ENCODE measurements around the gene MAN1A2.
A peak's percentile ranks its signal among the peaks of the same experiment; 100 is the strongest.

MAN1A2 gene

DNA sequence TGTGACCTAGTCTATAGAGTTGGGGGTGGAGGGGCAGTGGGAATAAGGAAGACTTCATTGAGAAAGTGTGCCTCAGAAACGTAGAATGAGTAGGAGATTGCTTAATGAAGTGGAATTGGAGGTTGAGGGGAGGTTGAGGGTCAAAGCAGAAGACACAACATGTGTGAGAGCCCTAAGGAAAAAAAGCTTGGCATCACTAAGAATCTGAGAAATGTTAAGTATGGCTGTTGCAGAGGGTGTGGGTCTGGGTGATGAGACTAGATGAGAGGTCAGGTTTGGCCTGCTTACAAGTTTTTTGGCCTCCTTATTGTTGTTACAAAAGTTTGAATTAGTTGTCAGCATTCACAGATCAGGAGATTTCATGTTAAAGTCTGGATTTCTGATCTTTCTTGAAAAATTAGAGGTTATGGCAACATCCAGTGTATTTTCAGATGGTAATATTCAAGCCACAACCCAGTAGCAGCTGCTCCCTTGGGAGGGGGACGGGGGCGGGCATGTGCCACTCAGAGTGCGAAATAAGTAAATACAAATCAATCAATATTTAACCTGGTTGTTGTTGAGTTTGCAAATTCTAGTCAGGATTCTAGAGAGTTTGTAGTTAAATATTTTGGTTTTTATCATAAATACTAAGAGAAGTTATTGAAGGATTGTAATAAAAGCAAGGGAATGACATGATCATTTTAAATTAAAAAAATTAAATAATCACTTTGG, 4.3 kb downstream of the MAN1A2 start:
- ATAC-seq (ENCODE audit: insufficient read depth, low read depth) (no peak), DNase-seq (no peak)
- Histone ChIP-seq H2AFZ (ENCODE audit: low read depth, low read length) (no peak overlapping the region), H3K36me3 (ENCODE audit: insufficient read depth, low read length) (no peaks in the 10 kb centered on the region), H3K27ac (ENCODE audit: low read length) (no peak overlapping the region), H3K4me3 (ENCODE audit: low read depth in 1 of 2, low read length in 2 of 2) (peak overlapping the region in 1 of 2 experiments; percentile 45; a peak in 2 of 4 replicates), H3K4me2 (ENCODE audit: insufficient read depth, low read length) (peak overlapping the region; percentile 97), H3K9me3 (ENCODE audit: insufficient read depth, low read length, severe bottlenecking) (no peaks in the 10 kb centered on the region), H4K20me1 (ENCODE audit: insufficient read depth, low read length) (peaks cover 17% of the 10 kb centered on the region; the same call in 1 of the 2 replicates), H3K27me3 (ENCODE audit: insufficient read depth, low read length, poor library complexity) (no peaks in the 10 kb centered on the region), H3K4me1 (ENCODE audit: insufficient read depth, low read length) (peaks cover 54% of the 10 kb centered on the region), H3K9ac (ENCODE audit: low read depth, low read length) (no peak overlapping the region), H3K79me2 (ENCODE audit: insufficient read depth, low read length) (peaks cover 91% of the 10 kb centered on the region)
- TF ChIP-seq CTCF (IDR thresholded peaks at IDR 0.05; ENCODE audit: borderline replicate concordance, extremely low read depth, low read length, poor library complexity, severe bottlenecking), result no peak
- no peak for TF ChIP-seq EZH2 (IDR thresholded peaks at IDR 0.05; ENCODE audit: borderline replicate concordance, low read depth, low read length, severe bottlenecking)

DNA sequence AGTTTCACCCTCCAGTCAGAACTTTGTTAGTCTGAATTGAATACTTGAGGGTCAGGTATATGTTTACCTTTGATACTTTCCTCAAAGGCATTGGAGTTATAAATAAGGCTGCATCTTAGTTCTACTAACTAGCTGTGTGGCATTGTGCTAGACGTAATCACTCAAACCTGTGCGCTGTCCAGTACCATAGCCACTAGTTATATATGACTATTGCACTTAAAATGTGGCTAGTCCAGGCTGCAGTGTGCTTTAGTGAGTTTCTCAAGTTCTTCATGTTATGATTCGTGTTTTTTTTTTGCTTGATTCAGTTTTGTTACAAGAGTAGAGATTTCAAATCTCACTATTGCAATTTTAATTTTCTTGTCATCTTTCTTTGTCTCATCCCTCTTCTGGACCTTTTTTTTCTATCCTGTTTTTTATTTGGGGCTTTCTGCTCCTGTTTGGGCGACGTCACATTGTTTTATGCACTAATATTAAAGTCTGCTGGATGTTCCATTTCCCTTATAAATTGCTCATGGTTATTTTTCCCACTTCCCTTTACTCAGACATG, 5.7 kb downstream of the MAN1A2 start:
- no peak overlapping the region for H3K4me3 ChIP-seq (ENCODE audit: low read depth in 1 of 2, low read length in 2 of 2)
- H3K4me2 ChIP-seq (ENCODE audit: insufficient read depth, low read length), result peak overlapping the region; percentile 14; the same call in 1 of the 2 replicates
- no peaks in the 10 kb centered on the region for H3K36me3 ChIP-seq (ENCODE audit: insufficient read depth, low read length)
- H3K27me3 ChIP-seq (ENCODE audit: insufficient read depth, low read length, poor library complexity), result no peaks in the 10 kb centered on the region
- ATAC-seq (ENCODE audit: insufficient read depth, low read depth) (no peak), DNase-seq (no peak)
- peaks cover 94% of the 10 kb centered on the region for H3K79me2 ChIP-seq (ENCODE audit: insufficient read depth, low read length)
- peaks cover 54% of the 10 kb centered on the region for H3K4me1 ChIP-seq (ENCODE audit: insufficient read depth, low read length)
- no peak overlapping the region for H3K9ac ChIP-seq (ENCODE audit: low read depth, low read length)
- no peaks in the 10 kb centered on the region for H3K9me3 ChIP-seq (ENCODE audit: insufficient read depth, low read length, severe bottlenecking)
- H2AFZ ChIP-seq (ENCODE audit: low read depth, low read length), result no peak overlapping the region
- no peak overlapping the region for H3K27ac ChIP-seq (ENCODE audit: low read length)
- TF ChIP-seq CTCF (IDR thresholded peaks at IDR 0.05; ENCODE audit: borderline replicate concordance, extremely low read depth, low read length, poor library complexity, severe bottlenecking) (no peak), EZH2 (IDR thresholded peaks at IDR 0.05; ENCODE audit: borderline replicate concordance, low read depth, low read length, severe bottlenecking) (no peak)
- peaks cover 17% of the 10 kb centered on the region; the same call in 1 of the 2 replicates for H4K20me1 ChIP-seq (ENCODE audit: insufficient read depth, low read length)

- no peak overlapping the region for H3K27ac ChIP-seq (ENCODE audit: low read length)
- no peak overlapping the region for H3K4me2 ChIP-seq (ENCODE audit: insufficient read depth, low read length)
- H3K36me3 ChIP-seq (ENCODE audit: insufficient read depth, low read length), result no peaks in the 10 kb centered on the region
- TF ChIP-seq EZH2 (IDR thresholded peaks at IDR 0.05; ENCODE audit: borderline replicate concordance, low read depth, low read length, severe bottlenecking) (no peak), CTCF (IDR thresholded peaks at IDR 0.05; ENCODE audit: borderline replicate concordance, extremely low read depth, low read length, poor library complexity, severe bottlenecking) (no peak)
- H2AFZ ChIP-seq (ENCODE audit: low read depth, low read length), result no peak overlapping the region
- H3K9me3 ChIP-seq (ENCODE audit: insufficient read depth, low read length, severe bottlenecking), result no peaks in the 10 kb centered on the region
- H3K27me3 ChIP-seq (ENCODE audit: insufficient read depth, low read length, poor library complexity), result no peaks in the 10 kb centered on the region
- DNase-seq (no peak), ATAC-seq (ENCODE audit: insufficient read depth, low read depth) (no peak)
- peaks cover 13% of the 10 kb centered on the region; the same call in 1 of the 2 replicates for H4K20me1 ChIP-seq (ENCODE audit: insufficient read depth, low read length)
- H3K4me1 ChIP-seq (ENCODE audit: insufficient read depth, low read length), result peaks cover 44% of the 10 kb centered on the region
- no peak overlapping the region for H3K9ac ChIP-seq (ENCODE audit: low read depth, low read length)
- peaks cover 87% of the 10 kb centered on the region for H3K79me2 ChIP-seq (ENCODE audit: insufficient read depth, low read length)
- no peak overlapping the region for H3K4me3 ChIP-seq (ENCODE audit: low read depth in 1 of 2, low read length in 2 of 2)
Observed at GRCh38 chr1:117373932-117374331, 6.7 kb downstream of the MAN1A2 start.

All from DND-41 (cell line).